Kidney (tissue), 14 donors: ENCODE results near the gene ENOX1. TPM values are rescaled to one million over a fixed set of nuclear protein-coding genes. Genes with fewer than 3 reads are reported as not detected.

Experiments
- DNase-seq, 5 donors: peaks; one replicate each; pipeline ENCODE4 v3.0.0-alpha.2; 2013 to 2020
- FAIRE-seq: peaks from 2 replicates; lab custom pipeline; 2012; peaks lifted over from hg19 to GRCh38; lab: Jason Lieb, UNC
- H3K27ac ChIP-seq, 2 donors: one replicate each; pipeline ENCODE4 v1.7.0; 2013; ENCODE audit warnings: low read depth in 2 of 2, low read length in 2 of 2, inconsistent platforms in 1 of 2
- H3K27me3 ChIP-seq: one replicate; pipeline ENCODE4 v1.7.1; 2013; ENCODE audit warnings: low read length, inconsistent platforms; ENCODE audit not compliant: control insufficient read depth, insufficient read depth
- H3K36me3 ChIP-seq, 3 donors: one replicate each; pipeline versions ENCODE4 v1.7.0 to v1.7.1; 2013; ENCODE audit warnings: low read length in 3 of 3, control low read depth in 1 of 3, inconsistent platforms in 1 of 3; ENCODE audit not compliant: insufficient read depth in 3 of 3, control insufficient read depth in 2 of 3
- H3K4me1 ChIP-seq, 3 donors: one replicate each; pipeline versions ENCODE4 v1.7.0 to v1.7.1; 2013; ENCODE audit warnings: low read length in 3 of 3, inconsistent platforms in 1 of 3, low read depth in 1 of 3; ENCODE audit not compliant: control insufficient read depth in 2 of 3, insufficient read depth in 2 of 3
- H3K4me3 ChIP-seq, 3 donors: one replicate each; pipeline versions ENCODE4 v1.7.0 to v1.8.1; 2013; ENCODE audit warnings: low read length in 3 of 3, control low read depth in 1 of 3, inconsistent platforms in 1 of 3
- H3K9ac ChIP-seq, 3 donors: one replicate each; pipeline versions ENCODE4 v1.7.0 to v1.7.1; 2013; ENCODE audit warnings: low read length in 3 of 3, control low read depth in 1 of 3, inconsistent platforms in 1 of 3
- H3K9me3 ChIP-seq, 3 donors: one replicate each; pipeline versions ENCODE4 v1.7.0 to v1.7.1; 2013; ENCODE audit warnings: low read length in 3 of 3, control low read depth in 1 of 3, inconsistent platforms in 1 of 3; ENCODE audit not compliant: control insufficient read depth in 2 of 3, insufficient read depth in 1 of 3
- intact Hi-C: fragments of 100-400 bp; cut with DNase I; formaldehyde crosslinking; loops from one replicate; pipeline ENCODE4 v1.11.1; 2022
- polyA plus RNA-seq: library from polyadenylated mRNA; stranded (reverse); fragments of 350-450 nt; fragmentation: Illumina TruSeq; extraction: RNeasy Lipid Tissue Mini Kit (QIAGEN cat#74804); gene quantifications from one replicate; pipeline ENCODE4 v1.2.3, GENCODE V29; 2014; ENCODE audit warnings: low read depth, low replicate concordance; ENCODE audit not compliant: insufficient read depth
- total RNA-seq: library from RNA; stranded (reverse); fragmentation: NEBNext Ultra II Directional; extraction: Animal tissue kit (Norgen Biotek cat#: 25700); gene quantifications from one replicate; pipeline ENCODE4 v1.2.1, GENCODE V29; 2021
- TF ChIP-seq, protein P1 (sequence below): IDR thresholded peaks from 3 replicates; pipeline ENCODE4 v1.5.1; 2012; ENCODE audit warnings: mild to moderate bottlenecking, moderate library complexity, borderline replicate concordance; ENCODE audit not compliant: insufficient read depth; ENCODE audit errors: extremely low read depth
- donor health status: control.
- donor health status: control.
- donor health status: control.
- donor health status: control.
- donor health status: control.
- donor health status: DM: yes; HTN: yes; CAD: no.
- donor health status: Normal renal cell carcinoma (clear cell type).

ENOX1 gene
- total and polyA plus RNA-seq, 2 donors from 2014 or later = 4.9 to 6.8 TPM

DNA sequence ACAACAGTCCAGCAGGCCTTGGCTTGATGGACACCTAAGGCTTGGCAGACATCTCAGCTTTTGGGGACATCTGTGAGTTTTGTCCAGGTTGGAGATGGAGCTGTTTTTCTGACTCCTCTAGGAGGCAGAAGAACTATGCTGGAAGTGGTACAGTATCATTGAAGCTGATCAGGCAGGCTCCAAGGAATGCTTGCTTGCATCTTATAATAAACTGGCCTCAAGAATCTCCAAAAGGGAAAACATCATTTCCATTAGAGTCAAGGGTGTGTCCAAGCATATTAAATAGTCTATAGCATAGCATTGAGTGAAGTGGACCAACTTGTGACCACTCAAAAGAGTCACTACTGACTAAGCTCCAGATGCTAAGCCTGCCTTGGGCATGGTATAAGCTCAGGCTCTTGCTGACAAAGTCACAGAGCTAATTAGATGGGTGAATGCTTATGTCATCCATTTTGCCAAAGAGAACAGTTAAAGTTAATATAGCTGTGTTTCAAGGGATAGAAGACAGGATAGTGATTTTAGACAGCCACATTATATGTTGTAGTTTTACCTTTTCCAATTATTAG is 547.4 kb downstream of the ENOX1 start:
- DNase-seq (no peak), FAIRE-seq (no peak)
- intact Hi-C loops = no loop called here
- no peak overlapping the region for H3K27ac ChIP-seq
- TF ChIP-seq, protein P1, sequence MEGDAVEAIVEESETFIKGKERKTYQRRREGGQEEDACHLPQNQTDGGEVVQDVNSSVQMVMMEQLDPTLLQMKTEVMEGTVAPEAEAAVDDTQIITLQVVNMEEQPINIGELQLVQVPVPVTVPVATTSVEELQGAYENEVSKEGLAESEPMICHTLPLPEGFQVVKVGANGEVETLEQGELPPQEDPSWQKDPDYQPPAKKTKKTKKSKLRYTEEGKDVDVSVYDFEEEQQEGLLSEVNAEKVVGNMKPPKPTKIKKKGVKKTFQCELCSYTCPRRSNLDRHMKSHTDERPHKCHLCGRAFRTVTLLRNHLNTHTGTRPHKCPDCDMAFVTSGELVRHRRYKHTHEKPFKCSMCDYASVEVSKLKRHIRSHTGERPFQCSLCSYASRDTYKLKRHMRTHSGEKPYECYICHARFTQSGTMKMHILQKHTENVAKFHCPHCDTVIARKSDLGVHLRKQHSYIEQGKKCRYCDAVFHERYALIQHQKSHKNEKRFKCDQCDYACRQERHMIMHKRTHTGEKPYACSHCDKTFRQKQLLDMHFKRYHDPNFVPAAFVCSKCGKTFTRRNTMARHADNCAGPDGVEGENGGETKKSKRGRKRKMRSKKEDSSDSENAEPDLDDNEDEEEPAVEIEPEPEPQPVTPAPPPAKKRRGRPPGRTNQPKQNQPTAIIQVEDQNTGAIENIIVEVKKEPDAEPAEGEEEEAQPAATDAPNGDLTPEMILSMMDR = no peak
- H3K27me3 ChIP-seq = no peaks in the 10 kb centered on the region
- H3K36me3 ChIP-seq = no peaks in the 10 kb centered on the region
- H3K4me1 ChIP-seq = no peaks in the 10 kb centered on the region
- no peak overlapping the region for H3K4me3 ChIP-seq
- H3K9ac ChIP-seq = no peak overlapping the region
- no peaks in the 10 kb centered on the region for H3K9me3 ChIP-seq

DNA sequence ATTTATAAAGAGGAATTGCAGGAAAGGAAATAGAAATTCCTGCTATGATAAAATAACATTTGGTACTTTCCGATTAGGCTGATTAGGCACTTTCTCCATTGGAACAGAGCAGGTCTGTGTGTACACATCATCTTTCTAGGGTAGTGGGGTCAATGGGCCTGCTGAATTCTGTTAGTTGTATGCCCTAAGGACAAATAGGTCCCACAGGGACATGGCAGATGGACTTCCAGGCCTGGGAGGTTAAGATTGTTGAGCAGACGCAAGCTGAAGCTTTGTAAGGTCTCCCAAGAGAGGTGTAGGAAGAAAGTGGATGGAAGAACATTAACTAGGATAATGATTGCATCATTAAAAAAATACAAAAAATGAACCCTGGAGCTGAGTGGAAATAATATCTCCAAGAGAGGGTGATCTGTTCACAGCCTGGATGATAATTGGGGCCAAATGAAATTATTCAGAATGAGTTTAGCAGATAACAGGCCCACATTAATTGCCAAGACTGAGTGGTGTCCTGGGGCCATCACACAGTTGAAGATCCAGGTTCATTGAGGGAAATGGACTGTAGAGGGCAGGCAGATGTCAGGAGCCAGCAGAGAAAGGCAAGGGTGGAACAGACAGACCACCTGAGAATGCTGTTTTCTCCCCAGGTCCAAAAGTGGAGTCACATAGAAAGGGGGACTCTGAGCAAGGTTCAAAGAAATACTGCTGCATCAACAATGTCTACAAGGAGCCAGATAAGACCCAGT is 548.3 kb downstream of the ENOX1 start:
- no peaks in the 10 kb centered on the region for H3K9me3 ChIP-seq
- DNase-seq = no peak
- intact Hi-C loops = no loop called here
- H3K4me3 ChIP-seq = no peak overlapping the region
- H3K27me3 ChIP-seq = no peaks in the 10 kb centered on the region
- H3K36me3 ChIP-seq = no peaks in the 10 kb centered on the region
- H3K9ac ChIP-seq = no peak overlapping the region
- H3K27ac ChIP-seq = no peak overlapping the region
- no peak for FAIRE-seq
- TF ChIP-seq, protein P1 = no peak
- no peaks in the 10 kb centered on the region for H3K4me1 ChIP-seq

DNA sequence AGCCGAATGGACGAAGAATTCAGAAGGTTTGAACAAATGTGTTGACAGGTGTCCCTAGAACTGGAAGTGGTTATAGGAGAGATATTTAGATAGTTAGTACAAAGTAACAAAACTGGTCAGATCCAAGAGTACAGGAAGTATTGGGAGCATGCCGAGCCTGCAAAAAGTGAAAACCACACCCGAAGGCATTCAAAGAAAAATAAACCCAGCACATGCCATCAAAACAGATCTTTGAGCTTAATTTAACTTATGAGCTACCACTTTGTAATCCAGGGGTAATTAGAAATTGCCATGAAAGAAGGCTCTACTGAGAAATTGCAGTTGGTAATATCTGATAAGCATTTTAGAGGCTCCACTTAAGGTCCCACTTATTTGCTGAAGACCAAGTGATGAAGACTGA is 549.2 kb downstream of the ENOX1 start:
- no peak for DNase-seq
- TF ChIP-seq, protein P1 = no peak
- Histone ChIP-seq H3K36me3 (no peaks in the 10 kb centered on the region), H3K27me3 (no peaks in the 10 kb centered on the region), H3K9ac (no peak overlapping the region), H3K4me3 (no peak overlapping the region), H3K9me3 (no peaks in the 10 kb centered on the region), H3K27ac (no peak overlapping the region), H3K4me1 (no peaks in the 10 kb centered on the region)
- no peak for FAIRE-seq
- intact Hi-C loops = no loop called here
